Esophagus (tissue), 2 donors: ENCODE results near the gene STOX2. TPM values are rescaled to one million over a fixed set of nuclear protein-coding genes. Genes with fewer than 3 reads are reported as not detected.

Experiments
- H3K27ac ChIP-seq, 2 donors: one replicate each; pipeline ENCODE4 v1.5.1; 2013; ENCODE audit warnings: low read depth in 2 of 2, mild to moderate bottlenecking in 2 of 2, inconsistent platforms in 1 of 2, low read length in 1 of 2, moderate library complexity in 1 of 2
- H3K27me3 ChIP-seq, 2 donors: one replicate each; pipeline ENCODE4 v1.6.1; 2013; ENCODE audit warnings: low read length in 2 of 2, control low read depth in 1 of 2, mild to moderate bottlenecking in 1 of 2; ENCODE audit not compliant: insufficient read depth in 2 of 2, control insufficient read depth in 1 of 2
- H3K36me3 ChIP-seq, 2 donors: one replicate each; pipeline ENCODE4 v1.6.1; 2013; ENCODE audit warnings: low read length in 1 of 2; ENCODE audit not compliant: control insufficient read depth in 2 of 2, insufficient read depth in 2 of 2
- H3K4me1 ChIP-seq, 2 donors: one replicate each; pipeline ENCODE4 v1.6.1; 2013; ENCODE audit warnings: low read length in 1 of 2; ENCODE audit not compliant: control insufficient read depth in 2 of 2, insufficient read depth in 2 of 2
- H3K4me3 ChIP-seq, 2 donors: one replicate each; pipeline ENCODE4 v1.5.1; 2013; ENCODE audit warnings: low read length in 2 of 2, mild to moderate bottlenecking in 2 of 2, low read depth in 1 of 2, moderate library complexity in 1 of 2
- H3K9me3 ChIP-seq, 2 donors: one replicate each; pipeline ENCODE4 v1.6.1; 2013; ENCODE audit warnings: mild to moderate bottlenecking in 2 of 2, low read depth in 1 of 2, low read length in 1 of 2, moderate library complexity in 1 of 2; ENCODE audit not compliant: control insufficient read depth in 2 of 2, insufficient read depth in 1 of 2
- WGBS, 2 donors: extraction: QIAGEN DNeasy Blood & Tissue Kit; methylation state at CpG; one replicate each; pipeline ENCODE4 v1.1.7; 2013; 5-methylcytosine and 5-hydroxymethylcytosine counted together
- polyA plus RNA-seq, 2 donors: library from polyadenylated mRNA; stranded (reverse); fragments of 200-250 nt; gene quantifications; one replicate each; pipeline ENCODE4 v1.2.3, GENCODE V29; 2013
- donor health status: healthy with polysubstance abuse.
- donor health status: Bipolar disorder and iron deficiency.

Gene STOX2
- polyA plus RNA-seq, 2 donors, result 2.6 to 3.3 TPM

DNA sequence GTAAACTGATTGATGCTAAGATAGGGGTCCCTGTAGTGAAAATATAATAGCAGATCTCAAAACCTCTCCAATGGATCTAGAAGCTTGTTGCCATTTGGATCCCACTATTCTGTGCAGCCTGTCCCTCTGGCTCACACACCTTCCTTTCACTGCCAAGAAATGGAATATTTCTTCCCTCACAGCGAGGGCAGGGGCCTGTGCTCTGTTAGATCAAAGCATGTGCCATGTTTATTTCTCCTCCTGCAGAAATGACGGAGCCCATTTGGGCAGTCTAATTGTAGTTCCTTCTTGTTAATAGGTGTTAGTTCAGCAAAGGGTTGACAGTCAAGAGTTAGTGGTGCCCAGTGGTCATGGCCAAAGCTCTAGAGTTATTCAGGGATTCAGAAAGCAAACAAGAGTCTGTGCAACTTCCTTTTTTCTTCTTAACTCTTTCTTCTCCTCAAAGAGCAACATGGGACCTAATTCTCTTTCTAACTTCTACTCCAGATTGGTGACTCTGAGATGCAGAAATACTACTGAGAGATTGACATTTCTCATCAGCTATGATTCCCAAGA, 106.8 kb downstream of the STOX2 start:
- peaks cover 0 to 9% of the 10 kb centered on the region in 2 donors for H3K36me3 ChIP-seq
- no peaks in the 10 kb centered on the region for H3K27me3 ChIP-seq
- no peak overlapping the region for H3K4me3 ChIP-seq
- no peak overlapping the region for H3K27ac ChIP-seq
- no peaks in the 10 kb centered on the region for H3K9me3 ChIP-seq
- 53 to 60% methylated on average over 2 of the region's 2 CpGs for WGBS, 2 donors
- peaks cover 0 to 2% of the 10 kb centered on the region in 2 donors for H3K4me1 ChIP-seq

GRCh38 chr4:184012937-184013336, 107.8 kb downstream of the STOX2 start:
- peaks cover 0 to 9% of the 10 kb centered on the region in 2 donors for H3K36me3 ChIP-seq
- H3K4me1 ChIP-seq, result peaks cover 0 to 2% of the 10 kb centered on the region in 2 donors
- 48 to 66% methylated on average over 3 of the region's 3 CpGs for WGBS, 2 donors
- H3K4me3 ChIP-seq, result no peak overlapping the region
- H3K27ac ChIP-seq, result no peak overlapping the region
- H3K27me3 ChIP-seq, result no peaks in the 10 kb centered on the region
- no peaks in the 10 kb centered on the region for H3K9me3 ChIP-seq

GRCh38 chr4:184014301-184014700, 109.2 kb downstream of the STOX2 start:
- 58 to 70% methylated on average over 6 of the region's 6 CpGs for WGBS, 2 donors
- H3K27ac ChIP-seq, result no peak overlapping the region
- H3K4me3 ChIP-seq, result no peak overlapping the region
- H3K27me3 ChIP-seq, result no peaks in the 10 kb centered on the region
- H3K4me1 ChIP-seq, result peaks cover 0 to under 1% of the 10 kb centered on the region in 2 donors
- H3K36me3 ChIP-seq, result peaks cover 0 to 7% of the 10 kb centered on the region in 2 donors
- no peaks in the 10 kb centered on the region for H3K9me3 ChIP-seq

- Histone ChIP-seq H3K27ac (peak overlapping the region in 1 of 2 donors; percentile 8), H3K4me1 (no peaks in the 10 kb centered on the region), H3K4me3 (no peak overlapping the region), H3K27me3 (no peaks in the 10 kb centered on the region), H3K9me3 (no peaks in the 10 kb centered on the region), H3K36me3 (no peaks in the 10 kb centered on the region)
- 69 to 75% methylated on average over 20 of the region's 20 CpGs for WGBS, 2 donors
Observed at GRCh38 chr4:184016759-184017668, 111.9 kb downstream of the STOX2 start.

DNA sequence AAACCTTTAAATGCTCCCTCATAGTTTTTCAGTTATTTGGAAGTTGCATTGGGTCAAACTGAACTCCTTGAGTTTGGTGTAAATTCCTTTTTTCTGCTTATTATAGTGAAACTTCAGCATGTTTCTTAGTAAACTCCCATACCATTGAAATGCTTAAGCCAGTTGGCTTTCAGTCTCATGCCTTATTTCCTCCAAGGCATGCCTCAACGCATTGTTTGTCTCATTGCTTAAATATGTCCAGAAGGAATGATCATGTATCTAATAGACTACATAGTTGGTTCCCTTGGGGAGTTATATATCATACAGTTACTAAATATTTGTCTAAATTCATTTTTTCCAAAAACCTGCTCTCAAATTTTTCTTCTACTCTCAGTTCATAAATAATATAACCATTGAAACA, 114.0 kb downstream of the STOX2 start:
- 38 to 64% methylated on average over 1 of the region's 1 CpG for WGBS, 2 donors
- H3K4me1 ChIP-seq, result no peaks in the 10 kb centered on the region
- no peaks in the 10 kb centered on the region for H3K27me3 ChIP-seq
- H3K36me3 ChIP-seq, result no peaks in the 10 kb centered on the region
- H3K27ac ChIP-seq, result no peak overlapping the region
- no peak overlapping the region for H3K4me3 ChIP-seq
- H3K9me3 ChIP-seq, result no peaks in the 10 kb centered on the region

DNA sequence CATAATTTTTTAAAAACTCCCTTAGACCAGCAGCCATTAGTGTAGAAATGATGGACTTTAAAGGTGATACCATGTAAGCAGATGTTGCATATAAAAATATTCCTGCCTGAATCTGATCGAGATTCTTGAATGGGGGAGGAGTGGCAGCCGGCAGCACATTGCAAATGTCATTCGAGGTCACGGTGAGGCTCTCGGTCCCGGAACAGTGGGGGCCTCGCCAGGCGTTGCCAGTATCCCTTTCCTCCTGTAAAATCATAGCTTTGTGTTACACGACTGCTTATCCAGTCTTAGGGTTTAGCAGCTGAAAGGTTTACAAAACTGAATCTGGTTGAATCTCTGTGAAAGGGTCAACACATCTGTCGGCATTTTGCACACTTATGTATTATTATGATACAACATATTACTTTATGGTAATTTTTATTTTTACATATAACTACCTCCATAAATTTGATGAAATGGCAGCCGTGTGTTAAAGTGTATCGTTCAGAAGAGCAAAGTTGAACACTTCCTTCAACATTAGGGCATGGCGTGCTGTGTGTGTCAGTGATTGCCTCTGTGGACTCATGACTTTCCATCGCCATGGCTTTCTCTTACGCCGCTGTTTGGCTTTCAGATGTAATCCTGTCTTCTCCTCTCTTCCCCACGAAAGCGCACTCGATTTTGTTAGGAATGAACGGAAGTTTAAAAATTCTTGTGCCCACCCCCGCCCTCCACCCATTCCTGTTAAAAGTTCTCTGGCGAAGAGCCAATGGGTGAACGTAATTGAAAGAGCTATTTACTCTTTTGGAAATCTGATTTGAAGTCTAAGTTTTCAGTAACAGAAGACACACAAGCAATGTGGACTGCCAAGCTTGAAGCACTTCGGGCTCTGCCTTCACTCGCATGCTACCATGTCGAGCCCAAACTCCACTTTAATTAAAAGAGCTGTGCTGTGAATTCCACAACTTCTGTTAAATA, 114.8 kb downstream of the STOX2 start:
- no peaks in the 10 kb centered on the region for H3K36me3 ChIP-seq
- no peak overlapping the region for H3K27ac ChIP-seq
- no peak overlapping the region for H3K4me3 ChIP-seq
- no peaks in the 10 kb centered on the region for H3K4me1 ChIP-seq
- 78 to 80% methylated on average over 26 of the region's 26 CpGs for WGBS, 2 donors
- no peaks in the 10 kb centered on the region for H3K9me3 ChIP-seq
- H3K27me3 ChIP-seq, result no peaks in the 10 kb centered on the region

- Histone ChIP-seq H3K27me3 (no peaks in the 10 kb centered on the region), H3K27ac (no peak overlapping the region), H3K4me1 (no peaks in the 10 kb centered on the region), H3K4me3 (no peak overlapping the region), H3K9me3 (no peaks in the 10 kb centered on the region), H3K36me3 (no peaks in the 10 kb centered on the region)
- WGBS, 2 donors, result 51 to 59% methylated on average over 3 of the region's 3 CpGs
Observed at GRCh38 chr4:184021389-184021788, 116.3 kb downstream of the STOX2 start.

DNA sequence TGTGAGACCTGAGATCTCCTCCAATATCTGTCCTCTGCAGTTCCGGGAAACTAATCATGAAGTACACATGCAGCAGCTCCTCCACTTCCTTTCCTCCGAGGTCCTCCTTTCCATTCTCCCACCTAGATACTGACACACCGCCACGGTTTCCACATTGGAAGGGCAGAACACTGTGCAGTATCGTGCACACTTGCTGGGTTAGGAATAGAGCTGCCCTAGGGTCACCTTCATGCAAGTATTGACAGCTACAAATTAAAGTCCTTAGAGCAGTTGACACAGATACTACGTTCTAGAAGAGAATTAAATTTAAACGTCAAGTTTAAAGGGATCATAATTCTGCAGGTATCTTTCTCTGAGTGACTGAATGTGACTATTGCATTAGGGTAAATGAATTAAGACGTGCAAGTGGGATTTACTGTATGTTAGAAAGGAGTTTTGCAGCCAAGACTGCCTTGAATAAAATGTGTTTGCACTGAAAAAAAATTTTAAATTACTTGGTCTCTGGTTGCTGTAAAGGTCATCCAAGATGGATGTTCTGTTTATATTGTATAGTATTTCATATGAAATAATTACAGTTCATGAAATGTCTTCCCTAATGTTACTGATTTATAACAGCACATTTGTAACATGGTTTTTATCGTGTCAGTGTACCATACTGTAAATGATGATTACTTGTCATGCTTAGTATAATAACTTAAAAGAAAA, 117.7 kb downstream of the STOX2 start:
- Histone ChIP-seq H3K4me1 (no peaks in the 10 kb centered on the region), H3K9me3 (no peaks in the 10 kb centered on the region), H3K36me3 (no peaks in the 10 kb centered on the region), H3K27ac (no peak overlapping the region), H3K4me3 (no peak overlapping the region), H3K27me3 (no peaks in the 10 kb centered on the region)
- 82 to 84% methylated on average over 9 of the region's 9 CpGs for WGBS, 2 donors

DNA sequence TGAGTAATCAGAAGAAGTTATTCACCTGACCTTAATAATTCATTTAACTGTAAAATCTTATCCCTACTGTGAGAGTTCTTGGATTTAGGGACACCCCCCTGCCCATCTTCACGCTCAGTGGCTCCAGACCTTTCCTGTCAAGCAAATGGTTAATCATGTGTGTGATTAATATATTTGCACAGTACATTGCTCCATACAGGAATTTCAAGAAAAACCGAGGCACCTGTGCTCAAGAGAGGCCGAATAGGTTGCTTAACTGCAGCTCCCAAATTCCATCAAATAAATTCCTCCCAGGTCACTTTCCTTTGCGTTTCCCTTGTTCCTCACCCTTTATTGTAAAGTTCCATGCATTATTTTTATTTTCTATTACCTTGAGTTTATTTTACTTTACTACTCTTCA, 119.5 kb downstream of the STOX2 start:
- Histone ChIP-seq H3K4me3 (no peak overlapping the region), H3K27ac (no peak overlapping the region), H3K36me3 (no peaks in the 10 kb centered on the region), H3K9me3 (no peaks in the 10 kb centered on the region), H3K27me3 (no peaks in the 10 kb centered on the region), H3K4me1 (no peaks in the 10 kb centered on the region)
- 54 to 62% methylated on average over 4 of the region's 4 CpGs for WGBS, 2 donors
